ENCODE data around the gene WDR82. TPM values are rescaled to one million over a fixed set of nuclear protein-coding genes. Genes with fewer than 3 reads are reported as not detected.

The WDR82 gene
- total RNA-seq, 5 donors from 2014 or later (not counting 1 experiment from before 2014, with no cell fraction given): 119 to 159 (median 154) TPM

GRCh38 chr3:52218026-52218425 lies 60.4 kb downstream of the WDR82 start:
- Histone ChIP-seq H3K36me3 (ENCODE audit: control insufficient read depth in 2 of 2, extremely low read depth in 1 of 2, insufficient read depth in 1 of 2, low read length in 1 of 2) (peaks cover 5 to 25% of the 10 kb centered on the region in 2 donors), H3K27me3 (replicated peaks in 1 of 2; ENCODE audit: control insufficient read depth in 2 of 2, extremely low read depth in 1 of 2, insufficient read depth in 2 of 2, low read length in 1 of 2) (no peaks in the 10 kb centered on the region), H3K4me3 (ENCODE audit: control insufficient read depth in 1 of 2, extremely low read depth in 1 of 2, low read length in 1 of 2) (peak overlapping the region in 1 of 2 donors; percentile 25), H3K27ac (ENCODE audit: low read length) (peak overlapping the region; percentile 71), H3K9me3 (no peaks in the 10 kb centered on the region), H3K4me1 (ENCODE audit: control insufficient read depth in 1 of 2, extremely low read depth in 1 of 2, insufficient read depth in 2 of 2, low read length in 2 of 2) (peaks cover 42 to 80% of the 10 kb centered on the region in 2 experiments)
- Mint-ChIP-seq H3K9me3 (no peaks in the 10 kb centered on the region), H3K4me1 (peaks cover 72 to 80% (median 77%) of the 10 kb centered on the region in 3 donors), H3K36me3 (peaks cover 28% of the 10 kb centered on the region), H3K27me3 (no peaks in the 10 kb centered on the region), H3K27ac (peak overlapping the region; percentile 97 to 98), H3K4me3 (peak overlapping the region; percentile 6 to 62 (median 45))
- no peak for ATAC-seq (replicated peaks in 1 of 4)
- WGBS (ENCODE audit: insufficient coverage): 56% methylated on average over 1 of the region's 3 CpGs
- no peak for DNase-seq
- CTCF ChIA-PET: interaction anchor here in 1 of 2 donors (0.7 kb wide), 1 partner anchor 123 kb away, joined by 3 read pairs; no protein-coding TSS in a partner anchor
- POLR2A ChIA-PET: interaction anchor here in 1 of 2 donors (0.6 to 0.7 kb wide), 2 partner anchors 238 to 874 kb away, joined by 3 to 4 read pairs; no protein-coding TSS in a partner anchor

DNA sequence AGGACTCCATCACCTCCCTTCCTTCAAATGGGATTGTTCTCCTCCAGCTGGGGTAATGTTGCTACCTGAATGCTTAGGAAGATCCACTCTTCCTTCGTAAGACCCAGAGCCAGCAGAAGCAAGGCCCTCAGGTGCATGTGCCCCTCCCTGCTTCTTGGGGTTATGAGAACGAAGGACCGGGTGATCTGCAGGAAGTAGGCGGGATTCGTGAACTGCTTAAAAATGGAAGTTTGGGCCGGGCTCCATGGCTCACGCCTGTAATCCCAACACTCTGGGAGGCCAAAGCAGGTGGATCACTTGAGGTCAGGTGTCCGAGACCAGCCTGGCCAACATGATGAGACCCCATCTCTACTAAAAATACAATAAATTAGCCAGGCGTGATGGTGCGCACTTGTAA lies 61.0 kb downstream of the WDR82 start:
- DNase-seq (no peak), ATAC-seq (replicated peaks in 1 of 4) (peak; percentile 5 to 8 (median 6))
- H3K4me1 Mint-ChIP-seq: peaks cover 66 to 74% (median 71%) of the 10 kb centered on the region in 3 donors
- WGBS (ENCODE audit: insufficient coverage): 26% methylated on average over 5 of the region's 10 CpGs
- peak overlapping the region; percentile 71 for H3K27ac ChIP-seq (ENCODE audit: low read length)
- POLR2A ChIA-PET: no interaction called here
- no peak overlapping the region for H3K4me3 ChIP-seq (ENCODE audit: control insufficient read depth in 1 of 2, extremely low read depth in 1 of 2, low read length in 1 of 2)
- no peaks in the 10 kb centered on the region for H3K9me3 Mint-ChIP-seq
- peaks cover 9 to 28% of the 10 kb centered on the region in 2 donors for H3K36me3 ChIP-seq (ENCODE audit: control insufficient read depth in 2 of 2, extremely low read depth in 1 of 2, insufficient read depth in 1 of 2, low read length in 1 of 2)
- peak overlapping the region; percentile 97 to 98 for H3K27ac Mint-ChIP-seq
- CTCF ChIA-PET: interaction anchor here (0.6 to 1.1 kb wide), 2 partner anchors 9 to 14 kb away, joined by 3 read pairs; no protein-coding TSS in a partner anchor
- no peaks in the 10 kb centered on the region for H3K27me3 ChIP-seq (replicated peaks in 1 of 2; ENCODE audit: control insufficient read depth in 2 of 2, extremely low read depth in 1 of 2, insufficient read depth in 2 of 2, low read length in 1 of 2)
- H3K27me3 Mint-ChIP-seq: no peaks in the 10 kb centered on the region
- peaks cover 32% of the 10 kb centered on the region for H3K36me3 Mint-ChIP-seq
- H3K4me3 Mint-ChIP-seq: peak overlapping the region; percentile 62 to 64 (median 63)
- H3K9me3 ChIP-seq: no peaks in the 10 kb centered on the region
- peaks cover 36 to 74% of the 10 kb centered on the region in 2 experiments for H3K4me1 ChIP-seq (ENCODE audit: control insufficient read depth in 1 of 2, extremely low read depth in 1 of 2, insufficient read depth in 2 of 2, low read length in 2 of 2)

- H3K9me3 Mint-ChIP-seq: no peaks in the 10 kb centered on the region
- H3K4me3 Mint-ChIP-seq: peak overlapping the region; percentile 62 to 64 (median 63)
- peaks cover 38% of the 10 kb centered on the region for H3K36me3 Mint-ChIP-seq
- ChIA-PET POLR2A (no interaction called here), CTCF (interaction anchor here (0.6 to 1.1 kb wide), 2 partner anchors 9 to 15 kb away, joined by 3 read pairs; no protein-coding TSS in a partner anchor)
- H3K27ac Mint-ChIP-seq: peak overlapping the region; percentile 97 to 98
- Histone ChIP-seq H3K4me3 (ENCODE audit: control insufficient read depth in 1 of 2, extremely low read depth in 1 of 2, low read length in 1 of 2) (no peak overlapping the region), H3K27me3 (replicated peaks in 1 of 2; ENCODE audit: control insufficient read depth in 2 of 2, extremely low read depth in 1 of 2, insufficient read depth in 2 of 2, low read length in 1 of 2) (no peaks in the 10 kb centered on the region), H3K4me1 (ENCODE audit: control insufficient read depth in 1 of 2, extremely low read depth in 1 of 2, insufficient read depth in 2 of 2, low read length in 2 of 2) (peaks cover 32 to 67% of the 10 kb centered on the region in 2 experiments), H3K36me3 (ENCODE audit: control insufficient read depth in 2 of 2, extremely low read depth in 1 of 2, insufficient read depth in 1 of 2, low read length in 1 of 2) (peaks cover 9 to 34% of the 10 kb centered on the region in 2 donors), H3K9me3 (no peaks in the 10 kb centered on the region), H3K27ac (ENCODE audit: low read length) (peak overlapping the region; percentile 71)
- H3K4me1 Mint-ChIP-seq: peaks cover 59 to 68% (median 65%) of the 10 kb centered on the region in 3 donors
- no peaks in the 10 kb centered on the region for H3K27me3 Mint-ChIP-seq
- WGBS (ENCODE audit: insufficient coverage): 40% methylated on average over 12 of the region's 13 CpGs
- DNase-seq (peak in 17 of 35 experiments; percentile 23 to 77 (median 40)), ATAC-seq (replicated peaks in 1 of 4) (peak; percentile 74 to 86 (median 86))
These were observed 61.7 kb downstream of the WDR82 start for GRCh38 chr3:52216585-52217408.

GRCh38 chr3:52215351-52215750 lies 63.1 kb downstream of the WDR82 start:
- CTCF ChIA-PET: no interaction called here
- POLR2A ChIA-PET: no interaction called here
- Histone ChIP-seq H3K9me3 (no peaks in the 10 kb centered on the region), H3K4me1 (ENCODE audit: control insufficient read depth in 1 of 2, extremely low read depth in 1 of 2, insufficient read depth in 2 of 2, low read length in 2 of 2) (peaks cover 23 to 53% of the 10 kb centered on the region in 2 experiments), H3K27me3 (replicated peaks in 1 of 2; ENCODE audit: control insufficient read depth in 2 of 2, extremely low read depth in 1 of 2, insufficient read depth in 2 of 2, low read length in 1 of 2) (no peaks in the 10 kb centered on the region), H3K27ac (ENCODE audit: low read length) (peak overlapping the region; percentile 39), H3K4me3 (ENCODE audit: control insufficient read depth in 1 of 2, extremely low read depth in 1 of 2, low read length in 1 of 2) (no peak overlapping the region), H3K36me3 (ENCODE audit: control insufficient read depth in 2 of 2, extremely low read depth in 1 of 2, insufficient read depth in 1 of 2, low read length in 1 of 2) (peaks cover 9 to 48% of the 10 kb centered on the region in 2 donors)
- no peaks in the 10 kb centered on the region for H3K27me3 Mint-ChIP-seq
- peak overlapping the region; percentile 88 to 98 for H3K27ac Mint-ChIP-seq
- H3K4me3 Mint-ChIP-seq: no peak overlapping the region
- H3K4me1 Mint-ChIP-seq: peaks cover 47 to 57% (median 50%) of the 10 kb centered on the region in 3 donors
- 95% methylated on average over 5 of the region's 7 CpGs for WGBS (ENCODE audit: insufficient coverage)
- no peak for ATAC-seq (replicated peaks in 1 of 4)
- no peak for DNase-seq
- no peaks in the 10 kb centered on the region for H3K9me3 Mint-ChIP-seq
- H3K36me3 Mint-ChIP-seq: peaks cover 48% of the 10 kb centered on the region

- ATAC-seq (replicated peaks in 1 of 4) (no peak), DNase-seq (no peak)
- H3K27me3 ChIP-seq (replicated peaks in 1 of 2; ENCODE audit: control insufficient read depth in 2 of 2, extremely low read depth in 1 of 2, insufficient read depth in 2 of 2, low read length in 1 of 2): no peaks in the 10 kb centered on the region
- Mint-ChIP-seq H3K4me3 (no peak overlapping the region), H3K4me1 (peaks cover 35 to 44% (median 36%) of the 10 kb centered on the region in 3 donors), H3K27ac (peak overlapping the region; percentile 30 to 62), H3K27me3 (no peaks in the 10 kb centered on the region), H3K9me3 (no peaks in the 10 kb centered on the region), H3K36me3 (peaks cover 54% of the 10 kb centered on the region)
- H3K36me3 ChIP-seq (ENCODE audit: control insufficient read depth in 2 of 2, extremely low read depth in 1 of 2, insufficient read depth in 1 of 2, low read length in 1 of 2): peaks cover 12 to 61% of the 10 kb centered on the region in 2 donors
- ChIA-PET POLR2A (no interaction called here), CTCF (no interaction called here)
- no peak overlapping the region for H3K4me3 ChIP-seq (ENCODE audit: control insufficient read depth in 1 of 2, extremely low read depth in 1 of 2, low read length in 1 of 2)
- H3K9me3 ChIP-seq: no peaks in the 10 kb centered on the region
- H3K4me1 ChIP-seq (ENCODE audit: control insufficient read depth in 1 of 2, extremely low read depth in 1 of 2, insufficient read depth in 2 of 2, low read length in 2 of 2): peaks cover 20 to 39% of the 10 kb centered on the region in 2 experiments
- H3K27ac ChIP-seq (ENCODE audit: low read length): no peak overlapping the region
These were observed 64.5 kb downstream of the WDR82 start for GRCh38 chr3:52213901-52214300.

- Histone ChIP-seq H3K4me1 (ENCODE audit: control insufficient read depth in 1 of 2, extremely low read depth in 1 of 2, insufficient read depth in 2 of 2, low read length in 2 of 2) (peaks cover 16 to 30% of the 10 kb centered on the region in 2 experiments), H3K27me3 (replicated peaks in 1 of 2; ENCODE audit: control insufficient read depth in 2 of 2, extremely low read depth in 1 of 2, insufficient read depth in 2 of 2, low read length in 1 of 2) (no peaks in the 10 kb centered on the region), H3K27ac (ENCODE audit: low read length) (no peak overlapping the region), H3K9me3 (no peaks in the 10 kb centered on the region), H3K4me3 (ENCODE audit: control insufficient read depth in 1 of 2, extremely low read depth in 1 of 2, low read length in 1 of 2) (no peak overlapping the region), H3K36me3 (ENCODE audit: control insufficient read depth in 2 of 2, extremely low read depth in 1 of 2, insufficient read depth in 1 of 2, low read length in 1 of 2) (peaks cover 14 to 70% of the 10 kb centered on the region in 2 donors)
- CTCF ChIA-PET: no interaction called here
- Mint-ChIP-seq H3K9me3 (no peaks in the 10 kb centered on the region), H3K36me3 (peaks cover 60% of the 10 kb centered on the region), H3K27me3 (no peaks in the 10 kb centered on the region), H3K4me1 (peaks cover 27 to 35% (median 27%) of the 10 kb centered on the region in 3 donors), H3K27ac (no peak overlapping the region), H3K4me3 (no peak overlapping the region)
- DNase-seq (no peak), ATAC-seq (replicated peaks in 1 of 4) (no peak)
- WGBS (ENCODE audit: insufficient coverage): no CpG with 5 or more reads among the region's 8 CpGs
- POLR2A ChIA-PET: no interaction called here
These were observed 65.4 kb downstream of the WDR82 start for GRCh38 chr3:52213005-52213404.
